ENCODE measurements around the gene TUT1.

TUT1 gene

DNA sequence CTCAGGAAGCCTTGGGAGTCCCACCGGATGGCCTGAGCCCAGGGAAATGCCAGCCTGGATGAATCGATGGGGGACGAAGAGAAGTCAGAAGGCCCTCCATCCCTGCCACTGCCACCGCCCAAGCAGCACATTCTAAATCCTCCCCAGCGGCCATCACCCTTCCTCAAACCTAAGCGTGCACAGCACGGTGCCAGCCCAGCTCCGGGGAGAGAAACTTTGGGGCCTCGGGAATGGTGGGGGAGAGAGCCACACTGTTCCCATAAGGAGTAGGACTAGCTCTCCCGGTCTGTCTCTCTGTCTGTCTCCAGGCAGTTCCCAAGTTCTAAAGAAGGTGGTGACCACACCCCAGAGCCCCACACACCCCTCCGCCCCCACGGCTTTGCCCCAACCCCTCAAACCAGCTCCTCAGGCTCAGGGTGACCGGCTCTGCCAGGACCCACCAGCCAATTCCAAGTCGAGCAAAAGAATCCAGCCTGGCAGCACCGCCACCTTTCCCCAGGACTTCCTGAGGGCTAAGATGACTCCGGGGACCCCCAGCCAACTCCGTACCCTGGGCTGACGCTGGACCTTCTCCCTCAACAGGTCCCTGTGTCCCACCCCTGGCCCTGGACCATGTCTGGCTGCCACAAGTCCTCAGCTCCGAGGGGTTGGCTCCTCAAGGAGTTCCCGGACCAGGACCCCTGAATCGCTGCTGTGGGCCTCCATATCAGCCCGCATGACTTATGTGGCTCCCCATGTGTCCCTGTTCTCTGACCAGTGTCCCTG lies 47.5 kb downstream of the TUT1 start:
- H3K9me3 ChIP-seq (ENCODE audit: severe bottlenecking) = no peaks in the 10 kb centered on the region
- TF ChIP-seq, protein P1, sequence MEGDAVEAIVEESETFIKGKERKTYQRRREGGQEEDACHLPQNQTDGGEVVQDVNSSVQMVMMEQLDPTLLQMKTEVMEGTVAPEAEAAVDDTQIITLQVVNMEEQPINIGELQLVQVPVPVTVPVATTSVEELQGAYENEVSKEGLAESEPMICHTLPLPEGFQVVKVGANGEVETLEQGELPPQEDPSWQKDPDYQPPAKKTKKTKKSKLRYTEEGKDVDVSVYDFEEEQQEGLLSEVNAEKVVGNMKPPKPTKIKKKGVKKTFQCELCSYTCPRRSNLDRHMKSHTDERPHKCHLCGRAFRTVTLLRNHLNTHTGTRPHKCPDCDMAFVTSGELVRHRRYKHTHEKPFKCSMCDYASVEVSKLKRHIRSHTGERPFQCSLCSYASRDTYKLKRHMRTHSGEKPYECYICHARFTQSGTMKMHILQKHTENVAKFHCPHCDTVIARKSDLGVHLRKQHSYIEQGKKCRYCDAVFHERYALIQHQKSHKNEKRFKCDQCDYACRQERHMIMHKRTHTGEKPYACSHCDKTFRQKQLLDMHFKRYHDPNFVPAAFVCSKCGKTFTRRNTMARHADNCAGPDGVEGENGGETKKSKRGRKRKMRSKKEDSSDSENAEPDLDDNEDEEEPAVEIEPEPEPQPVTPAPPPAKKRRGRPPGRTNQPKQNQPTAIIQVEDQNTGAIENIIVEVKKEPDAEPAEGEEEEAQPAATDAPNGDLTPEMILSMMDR (IDR thresholded peaks at IDR 0.05; ENCODE audit: poor library complexity, severe bottlenecking) = no peak
- ATAC-seq (ENCODE audit: low read depth) (no peak), DNase-seq (ENCODE audit: low spot score) (no peak)
- peaks cover 50% of the 10 kb centered on the region for H3K36me3 ChIP-seq (ENCODE audit: low read depth)
- peak overlapping the region; percentile 97 for H3K27ac ChIP-seq (ENCODE audit: poor library complexity, severe bottlenecking)
- peaks cover 47% of the 10 kb centered on the region for H3K4me1 ChIP-seq (ENCODE audit: insufficient read depth, poor library complexity, severe bottlenecking)
- H3K27me3 ChIP-seq (ENCODE audit: insufficient read depth, poor library complexity, severe bottlenecking) = no peaks in the 10 kb centered on the region
- peak overlapping the region; percentile 84 for H3K4me3 ChIP-seq (ENCODE audit: severe bottlenecking)

DNA sequence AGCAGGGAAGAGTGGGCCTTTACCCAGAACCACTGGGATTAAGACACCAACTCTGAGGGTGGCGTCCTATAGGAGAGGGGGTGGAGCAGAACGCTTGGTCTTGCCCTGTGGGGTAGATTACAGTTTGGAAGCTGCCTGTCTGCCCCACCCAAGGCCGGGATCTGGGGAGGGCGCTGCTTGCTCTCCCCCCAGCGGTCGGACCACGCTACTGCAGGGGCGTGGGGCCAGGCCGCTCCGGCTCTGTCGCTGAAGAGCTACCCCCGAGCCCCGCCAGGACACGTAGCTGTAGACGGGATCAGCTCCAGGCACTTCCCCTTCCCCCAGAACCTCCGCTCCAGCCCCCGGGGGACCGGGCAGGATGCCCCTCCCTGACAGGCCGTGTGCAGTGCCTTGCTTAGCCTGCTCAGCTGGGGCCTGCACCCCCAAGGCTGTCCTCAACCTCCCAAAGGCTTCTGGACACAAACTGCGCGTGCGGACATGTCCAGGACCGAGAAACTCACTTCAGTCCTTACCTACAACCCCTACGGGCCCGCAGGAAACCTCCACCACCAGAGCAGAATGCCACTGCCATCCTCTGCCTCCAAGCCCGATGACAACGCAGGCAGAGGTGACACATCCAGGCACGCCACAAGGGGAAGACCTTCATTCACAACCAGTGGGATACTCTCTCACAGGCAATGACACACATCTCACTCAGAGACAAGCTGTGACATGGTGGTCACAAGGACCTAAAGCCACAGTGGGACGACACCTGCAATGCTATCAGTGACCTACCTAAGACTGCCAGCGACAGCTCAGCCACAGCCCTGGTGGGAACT lies 48.4 kb downstream of the TUT1 start:
- H3K27me3 ChIP-seq (ENCODE audit: insufficient read depth, poor library complexity, severe bottlenecking) = no peaks in the 10 kb centered on the region
- DNase-seq (ENCODE audit: low spot score) = peak; percentile 73
- ATAC-seq (ENCODE audit: low read depth) = peak; percentile 14; the same call in 2 of the 3 replicates
- H3K4me1 ChIP-seq (ENCODE audit: insufficient read depth, poor library complexity, severe bottlenecking) = peaks cover 47% of the 10 kb centered on the region
- H3K9me3 ChIP-seq (ENCODE audit: severe bottlenecking) = no peaks in the 10 kb centered on the region
- TF ChIP-seq, protein P1 (IDR thresholded peaks at IDR 0.05; ENCODE audit: poor library complexity, severe bottlenecking) = peak; percentile 93
- peaks cover 59% of the 10 kb centered on the region for H3K36me3 ChIP-seq (ENCODE audit: low read depth)
- H3K4me3 ChIP-seq (ENCODE audit: severe bottlenecking) = peak overlapping the region; percentile 84
- peak overlapping the region; percentile 97 for H3K27ac ChIP-seq (ENCODE audit: poor library complexity, severe bottlenecking)

DNA sequence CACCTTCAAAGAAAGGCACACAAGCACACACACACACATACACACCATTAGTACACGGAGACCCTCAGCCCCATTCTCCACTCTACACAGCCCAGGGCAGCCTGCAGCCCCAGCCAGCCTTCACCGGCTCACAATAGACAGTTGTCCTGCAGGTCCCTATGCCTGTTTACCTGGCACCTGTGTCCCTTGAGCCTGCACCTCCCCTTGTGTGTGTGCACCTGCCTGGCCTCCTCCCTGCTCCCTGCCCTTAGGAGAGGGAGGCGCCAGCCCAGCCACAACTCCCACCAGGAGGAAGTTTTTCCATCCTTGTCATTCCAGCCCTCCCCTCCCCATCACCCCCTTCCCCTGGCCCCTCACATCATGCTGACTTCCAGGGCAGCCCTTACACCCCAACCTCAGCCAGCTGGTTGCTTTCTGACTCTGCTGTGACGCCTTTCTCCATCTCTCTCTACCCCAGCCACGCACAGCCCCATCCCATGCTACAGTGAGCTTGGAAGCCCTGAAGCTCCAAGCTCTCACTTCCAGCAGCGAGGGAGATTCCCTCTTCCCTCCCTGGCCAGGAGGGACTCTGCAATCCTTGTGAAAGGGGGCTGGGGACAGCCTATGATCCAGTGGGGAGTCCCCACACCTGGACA lies 49.1 kb downstream of the TUT1 start:
- peaks cover 43% of the 10 kb centered on the region for H3K4me1 ChIP-seq (ENCODE audit: insufficient read depth, poor library complexity, severe bottlenecking)
- H3K4me3 ChIP-seq (ENCODE audit: severe bottlenecking) = peak overlapping the region; percentile 84

DNA sequence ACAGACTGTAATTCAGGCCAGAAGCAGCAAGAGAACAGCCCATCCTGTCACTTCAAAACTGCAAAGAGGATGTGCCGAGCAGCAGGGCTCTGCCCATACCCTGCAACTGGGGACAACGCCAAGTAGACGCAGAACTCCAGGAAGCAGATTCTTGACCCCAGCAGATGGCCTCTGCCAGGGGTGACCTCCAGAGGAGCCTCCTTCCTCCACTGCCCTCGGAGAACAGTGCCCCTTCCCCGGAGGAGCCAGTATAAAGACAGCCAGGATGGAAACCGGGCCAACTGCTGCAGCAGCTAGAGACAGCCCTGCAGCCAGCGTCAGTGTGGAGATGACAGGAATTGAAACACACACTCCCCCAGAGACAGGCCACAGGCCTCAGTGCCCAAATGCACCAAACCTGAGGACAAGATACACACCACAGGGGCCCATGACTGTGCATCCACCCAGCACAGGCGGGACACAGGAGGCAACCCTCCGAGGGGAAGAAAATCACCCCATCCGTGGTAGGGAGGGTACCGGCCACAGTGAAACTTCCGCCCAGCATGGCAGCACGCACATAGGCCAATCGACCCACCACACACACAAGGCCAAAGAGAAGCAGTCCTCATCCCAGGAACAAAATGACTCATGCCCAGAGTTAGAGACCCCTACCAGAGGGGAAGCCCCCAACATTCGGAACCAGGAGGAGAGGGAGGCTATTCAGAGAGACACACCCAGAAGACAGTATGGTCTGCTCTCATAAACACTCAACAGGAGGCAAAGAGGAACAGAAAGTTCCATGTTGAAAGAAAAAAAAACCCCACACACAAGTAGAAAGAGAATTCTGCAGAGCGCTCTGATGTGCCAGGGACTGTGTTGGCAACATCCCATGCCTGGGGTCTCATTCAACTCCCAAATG lies 50.3 kb downstream of the TUT1 start:
- H3K27ac ChIP-seq (ENCODE audit: poor library complexity, severe bottlenecking) = peak overlapping the region; percentile 97
- H3K27me3 ChIP-seq (ENCODE audit: insufficient read depth, poor library complexity, severe bottlenecking) = no peaks in the 10 kb centered on the region
- H3K4me1 ChIP-seq (ENCODE audit: insufficient read depth, poor library complexity, severe bottlenecking) = peaks cover 43% of the 10 kb centered on the region
- peak overlapping the region; percentile 4 for H3K4me3 ChIP-seq (ENCODE audit: severe bottlenecking)
- TF ChIP-seq, protein P1 (IDR thresholded peaks at IDR 0.05; ENCODE audit: poor library complexity, severe bottlenecking) = no peak
- H3K9me3 ChIP-seq (ENCODE audit: severe bottlenecking) = no peaks in the 10 kb centered on the region
- H3K36me3 ChIP-seq (ENCODE audit: low read depth) = peaks cover 78% of the 10 kb centered on the region
- DNase-seq (ENCODE audit: low spot score) (no peak), ATAC-seq (ENCODE audit: low read depth) (no peak)

More for the DNA sequence above, 49.1 kb downstream of the TUT1 start:
- peaks cover 66% of the 10 kb centered on the region for H3K36me3 ChIP-seq (ENCODE audit: low read depth)
- no peaks in the 10 kb centered on the region for H3K27me3 ChIP-seq (ENCODE audit: insufficient read depth, poor library complexity, severe bottlenecking)
- DNase-seq (ENCODE audit: low spot score) (no peak), ATAC-seq (ENCODE audit: low read depth) (no peak)
- H3K9me3 ChIP-seq (ENCODE audit: severe bottlenecking) = no peaks in the 10 kb centered on the region
- peak overlapping the region; percentile 97 for H3K27ac ChIP-seq (ENCODE audit: poor library complexity, severe bottlenecking)
- TF ChIP-seq, protein P1 (IDR thresholded peaks at IDR 0.05; ENCODE audit: poor library complexity, severe bottlenecking) = no peak
